ENCODE data around the gene OPN3.

DNA sequence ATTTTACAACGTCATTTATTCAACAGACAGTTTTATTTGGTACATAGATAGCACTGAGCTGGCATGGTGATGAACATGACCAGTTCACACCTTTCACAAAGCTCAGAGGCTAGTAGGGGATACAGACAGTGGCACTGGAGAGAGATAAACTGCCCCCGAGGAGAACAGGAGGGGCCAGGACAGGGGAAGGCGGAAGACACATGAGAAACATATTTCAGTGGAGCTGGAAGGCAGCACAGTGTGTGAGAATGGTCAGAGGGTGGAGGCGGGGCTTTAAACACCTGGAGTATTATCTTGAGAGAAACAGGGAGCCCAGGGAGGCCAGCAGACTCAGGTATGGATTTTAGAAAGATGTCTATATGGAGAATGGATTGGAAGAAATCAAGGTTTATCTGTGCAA lies 49.5 kb downstream of the OPN3 start:
- TF ChIP-seq, protein P1, sequence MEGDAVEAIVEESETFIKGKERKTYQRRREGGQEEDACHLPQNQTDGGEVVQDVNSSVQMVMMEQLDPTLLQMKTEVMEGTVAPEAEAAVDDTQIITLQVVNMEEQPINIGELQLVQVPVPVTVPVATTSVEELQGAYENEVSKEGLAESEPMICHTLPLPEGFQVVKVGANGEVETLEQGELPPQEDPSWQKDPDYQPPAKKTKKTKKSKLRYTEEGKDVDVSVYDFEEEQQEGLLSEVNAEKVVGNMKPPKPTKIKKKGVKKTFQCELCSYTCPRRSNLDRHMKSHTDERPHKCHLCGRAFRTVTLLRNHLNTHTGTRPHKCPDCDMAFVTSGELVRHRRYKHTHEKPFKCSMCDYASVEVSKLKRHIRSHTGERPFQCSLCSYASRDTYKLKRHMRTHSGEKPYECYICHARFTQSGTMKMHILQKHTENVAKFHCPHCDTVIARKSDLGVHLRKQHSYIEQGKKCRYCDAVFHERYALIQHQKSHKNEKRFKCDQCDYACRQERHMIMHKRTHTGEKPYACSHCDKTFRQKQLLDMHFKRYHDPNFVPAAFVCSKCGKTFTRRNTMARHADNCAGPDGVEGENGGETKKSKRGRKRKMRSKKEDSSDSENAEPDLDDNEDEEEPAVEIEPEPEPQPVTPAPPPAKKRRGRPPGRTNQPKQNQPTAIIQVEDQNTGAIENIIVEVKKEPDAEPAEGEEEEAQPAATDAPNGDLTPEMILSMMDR (IDR thresholded peaks at IDR 0.05): no peak
- TF ChIP-seq POLR2A (IDR thresholded peaks at IDR 0.05): no peak

Measured in upper lobe of left lung (tissue), 4 donors.